Activated effector memory CD4-positive, alpha-beta T cell treated with Interleukin-2 at 50 U/mL for 16 hours (primary cell): ENCODE data around the gene ARHGEF17.
"Not testable (repeated sequence)": the region's sequence is repeated elsewhere in the genome, so short reads cannot be mapped to it uniquely, and the experiment has no call there.

Experiments
- DNase-seq: peaks from one replicate; pipeline ENCODE4 v3.0.0-alpha.2; 2020

Gene ARHGEF17

DNA sequence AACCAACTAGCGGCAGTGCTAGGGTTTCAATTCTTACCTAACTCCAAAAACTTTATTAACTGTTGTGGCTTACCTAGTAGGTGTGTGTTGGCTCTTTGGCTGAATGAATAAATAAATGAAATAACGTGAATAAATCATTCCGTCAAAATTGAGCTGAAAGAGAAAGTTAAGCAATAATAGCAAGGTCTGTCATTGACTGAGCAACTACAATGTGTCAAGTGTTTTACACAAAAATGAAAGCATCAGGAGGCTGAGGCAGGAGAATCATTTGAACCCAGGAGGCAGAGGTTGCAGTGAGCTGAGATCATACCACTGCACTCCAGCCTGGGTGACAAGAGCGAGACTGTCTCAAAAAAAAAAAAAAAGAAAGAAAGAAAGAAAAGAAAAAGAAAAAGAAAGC, 33.9 kb upstream of the ARHGEF17 start:
- not testable (repeated sequence) for DNase-seq

DNA sequence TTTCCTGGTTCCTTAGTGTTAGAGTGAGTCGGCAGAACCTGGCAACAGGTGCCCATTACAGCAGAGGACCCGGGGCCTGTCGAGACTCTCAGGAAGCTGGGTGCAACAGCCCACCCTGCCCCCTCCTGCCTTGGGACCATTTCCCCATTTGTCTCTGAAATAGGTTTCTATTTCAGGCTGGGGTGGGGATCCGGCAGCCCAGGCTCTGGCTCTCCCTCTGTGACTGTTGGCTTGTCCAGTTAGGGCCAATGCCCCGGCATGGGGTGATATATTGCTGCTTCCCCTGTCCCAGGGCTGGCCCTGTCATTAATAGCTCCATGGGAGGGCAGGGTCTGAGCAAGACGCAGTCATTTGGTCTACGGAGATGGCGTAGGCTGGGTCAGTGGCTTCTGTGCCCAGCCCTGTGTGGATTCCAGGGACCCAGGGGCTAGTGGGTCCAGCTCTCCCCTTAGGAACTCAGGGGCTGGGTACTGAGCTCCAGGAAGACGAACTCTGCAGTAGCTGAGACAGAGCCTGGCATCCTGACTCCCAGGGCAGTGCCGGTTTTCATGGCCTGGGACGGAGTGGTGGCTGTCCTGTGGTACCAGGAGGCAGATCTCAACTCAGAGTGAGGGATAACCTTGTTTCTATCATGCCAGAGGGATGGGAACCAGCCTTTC, 33.2 kb upstream of the ARHGEF17 start:
- DNase-seq, result no peak

- DNase-seq, result no peak
Observed at GRCh38 chr11:73275381-73275750, 32.7 kb upstream of the ARHGEF17 start.

GRCh38 chr11:73277467-73277866, 30.6 kb upstream of the ARHGEF17 start:
- DNase-seq, result no peak

DNA sequence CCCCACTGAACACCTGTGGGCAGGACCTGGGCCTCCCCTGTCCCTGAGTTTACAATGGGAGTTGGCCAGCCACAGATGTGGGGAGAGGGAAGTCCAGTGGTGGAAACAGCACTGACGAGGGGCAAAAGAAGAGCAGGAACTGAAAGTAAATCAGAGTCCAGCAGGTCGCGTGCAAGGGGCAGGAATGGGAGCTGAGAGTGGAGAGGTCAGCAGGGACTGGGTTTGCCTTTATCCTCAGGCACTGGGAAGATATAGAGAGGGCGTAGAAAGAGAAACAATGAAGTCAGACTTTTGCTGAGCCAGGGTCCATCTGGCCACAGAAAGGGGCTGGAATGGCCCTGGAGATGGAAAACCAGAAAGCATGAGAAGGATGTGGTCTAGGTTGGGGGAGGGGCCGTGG, 27.4 kb upstream of the ARHGEF17 start:
- no peak for DNase-seq

- no peak for DNase-seq
Observed at GRCh38 chr11:73281201-73281741, 26.8 kb upstream of the ARHGEF17 start.

DNA sequence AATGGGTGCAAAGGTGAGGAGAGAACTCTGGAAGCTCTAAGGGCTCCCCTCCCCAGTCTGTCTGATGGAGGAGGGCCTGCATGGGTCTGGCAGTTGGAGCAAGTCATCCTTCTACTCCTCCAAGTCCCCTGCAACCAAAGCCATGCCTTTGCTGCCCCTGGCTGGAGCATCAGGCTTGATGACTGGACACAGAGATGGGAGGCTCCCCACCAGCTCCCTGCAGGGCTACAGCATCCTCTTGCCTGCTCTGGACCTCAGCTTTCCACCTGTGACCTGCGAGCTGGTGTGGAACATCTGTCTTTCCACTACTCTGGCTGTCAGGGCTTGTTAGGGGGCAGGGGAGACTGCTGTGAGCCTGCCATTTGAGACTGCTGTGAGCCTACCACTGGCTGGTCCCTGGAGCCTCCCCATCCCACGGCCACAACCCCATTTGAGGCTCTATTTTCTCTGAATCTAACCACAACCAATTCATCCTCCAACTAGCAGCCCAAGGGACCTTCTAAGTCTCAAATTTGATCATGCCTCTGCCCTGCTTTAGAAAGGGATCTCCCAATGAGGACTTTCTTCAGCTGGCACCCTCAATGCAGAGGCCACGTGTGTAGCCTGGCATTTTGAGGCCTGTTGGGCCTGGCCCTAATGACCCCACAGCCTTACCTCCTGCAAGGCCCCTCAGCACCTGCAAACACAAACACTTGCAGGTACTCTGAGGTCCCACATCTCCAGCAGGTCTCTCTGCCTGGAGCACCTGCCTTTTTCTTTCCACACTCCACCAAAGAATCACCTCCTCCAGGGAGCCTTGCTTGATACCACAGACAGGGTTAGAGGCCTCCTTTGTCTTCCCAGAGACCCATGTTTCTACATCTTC, 26.0 kb upstream of the ARHGEF17 start:
- DNase-seq, result no peak

- no peak for DNase-seq
Observed at GRCh38 chr11:73283276-73284000, 24.6 kb upstream of the ARHGEF17 start.

DNA sequence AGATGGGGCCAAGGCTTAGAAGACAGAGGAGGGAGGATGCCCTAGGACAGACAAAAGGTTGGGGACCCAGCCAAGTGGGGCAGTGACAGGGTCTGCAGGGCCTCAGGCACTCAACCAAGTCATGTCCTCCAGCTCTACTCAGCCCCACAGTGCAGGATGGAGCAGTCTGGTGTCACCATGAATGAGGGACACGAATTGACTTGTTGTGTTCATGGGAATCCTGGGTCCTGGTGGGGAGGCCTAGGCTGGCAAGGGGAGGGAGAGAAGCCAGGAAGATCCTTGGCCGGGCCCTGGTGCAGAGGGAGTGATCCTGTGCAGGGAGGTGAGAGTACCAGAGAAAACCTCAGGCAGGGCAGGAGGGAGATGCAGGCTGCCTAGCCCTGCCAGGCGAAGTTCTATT, 24.0 kb upstream of the ARHGEF17 start:
- DNase-seq, result no peak

DNA sequence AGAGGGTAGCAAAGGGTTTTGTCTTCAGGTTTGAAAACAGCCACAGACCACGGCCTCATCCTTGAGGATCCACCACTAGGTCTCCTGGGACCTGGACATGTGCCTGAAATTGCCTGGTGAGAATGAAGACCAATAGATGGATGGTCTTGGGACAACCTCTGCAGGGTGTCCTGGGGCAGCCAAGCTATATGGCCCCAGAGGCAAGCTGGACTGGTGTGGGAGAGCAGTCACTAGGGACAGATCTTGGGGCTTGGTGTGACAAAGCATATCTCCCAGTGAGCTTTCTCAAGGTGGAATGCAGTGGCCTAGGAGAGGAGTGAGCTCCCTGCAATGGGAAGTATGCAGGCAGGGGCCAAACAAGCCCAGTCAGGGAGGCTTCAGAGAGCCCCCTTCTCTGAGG, 22.4 kb upstream of the ARHGEF17 start:
- no peak for DNase-seq

- no peak for DNase-seq
Observed at GRCh38 chr11:73286240-73286810, 21.8 kb upstream of the ARHGEF17 start.

DNA sequence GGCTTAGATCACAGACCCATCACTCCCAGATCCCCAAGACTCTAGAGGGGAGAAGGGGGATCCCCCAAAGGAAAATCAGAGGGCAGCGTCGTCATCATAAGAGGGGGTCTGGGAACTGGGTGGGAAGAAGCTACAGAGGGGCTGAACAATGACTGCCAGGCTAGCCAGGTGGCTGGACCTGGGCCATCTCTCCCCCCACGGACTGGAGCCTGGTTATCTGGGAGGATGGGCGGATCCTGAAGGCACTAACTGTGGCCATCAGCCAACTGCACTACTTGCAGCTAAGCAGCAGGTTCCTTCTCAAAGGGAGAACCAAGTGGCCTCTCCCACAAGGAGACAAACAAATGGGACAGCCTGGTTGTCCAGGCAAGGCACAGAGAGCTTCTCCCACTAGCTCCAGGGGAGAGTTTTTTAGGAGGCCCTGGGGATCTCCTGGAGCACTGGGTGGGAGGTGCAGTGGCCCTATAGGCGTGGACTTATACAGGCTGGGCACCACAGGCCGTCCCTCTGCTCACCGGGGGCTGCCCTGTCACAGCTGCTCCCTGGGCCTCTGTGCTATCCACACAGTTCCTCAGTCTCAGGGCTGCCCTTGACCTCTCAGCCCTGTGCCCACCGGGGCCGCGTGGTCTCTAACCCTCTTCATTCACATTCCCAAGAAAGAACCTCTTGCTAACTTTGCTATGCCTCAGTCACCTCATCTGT, 20.5 kb upstream of the ARHGEF17 start:
- no peak for DNase-seq

GRCh38 chr11:73288192-73288872, 19.7 kb upstream of the ARHGEF17 start:
- no peak for DNase-seq

- peak; percentile 15 for DNase-seq
Observed at GRCh38 chr11:73288873-73289707, 19.0 kb upstream of the ARHGEF17 start.

- DNase-seq, result no peak
Observed at GRCh38 chr11:73290536-73290935, 17.5 kb upstream of the ARHGEF17 start.

DNA sequence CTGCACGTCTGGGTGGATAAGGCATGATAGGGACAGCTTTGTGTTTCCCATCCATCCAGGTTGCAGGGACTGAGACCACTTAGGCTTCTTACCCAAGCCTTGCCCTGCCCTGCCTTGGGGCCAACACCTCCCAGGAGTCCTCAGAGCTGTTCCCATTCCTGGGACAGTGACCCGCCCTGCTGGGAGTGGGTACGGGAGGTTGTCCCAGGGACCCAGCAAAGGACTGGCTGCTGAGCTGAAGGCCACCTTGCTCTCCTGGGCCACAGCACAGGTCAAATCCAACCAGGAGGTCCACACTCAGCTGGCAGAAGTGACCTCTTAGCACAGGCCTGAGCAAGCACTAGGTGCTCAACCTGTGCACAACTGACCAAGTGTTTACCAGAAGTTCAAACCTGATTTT, 16.9 kb upstream of the ARHGEF17 start:
- no peak for DNase-seq

DNA sequence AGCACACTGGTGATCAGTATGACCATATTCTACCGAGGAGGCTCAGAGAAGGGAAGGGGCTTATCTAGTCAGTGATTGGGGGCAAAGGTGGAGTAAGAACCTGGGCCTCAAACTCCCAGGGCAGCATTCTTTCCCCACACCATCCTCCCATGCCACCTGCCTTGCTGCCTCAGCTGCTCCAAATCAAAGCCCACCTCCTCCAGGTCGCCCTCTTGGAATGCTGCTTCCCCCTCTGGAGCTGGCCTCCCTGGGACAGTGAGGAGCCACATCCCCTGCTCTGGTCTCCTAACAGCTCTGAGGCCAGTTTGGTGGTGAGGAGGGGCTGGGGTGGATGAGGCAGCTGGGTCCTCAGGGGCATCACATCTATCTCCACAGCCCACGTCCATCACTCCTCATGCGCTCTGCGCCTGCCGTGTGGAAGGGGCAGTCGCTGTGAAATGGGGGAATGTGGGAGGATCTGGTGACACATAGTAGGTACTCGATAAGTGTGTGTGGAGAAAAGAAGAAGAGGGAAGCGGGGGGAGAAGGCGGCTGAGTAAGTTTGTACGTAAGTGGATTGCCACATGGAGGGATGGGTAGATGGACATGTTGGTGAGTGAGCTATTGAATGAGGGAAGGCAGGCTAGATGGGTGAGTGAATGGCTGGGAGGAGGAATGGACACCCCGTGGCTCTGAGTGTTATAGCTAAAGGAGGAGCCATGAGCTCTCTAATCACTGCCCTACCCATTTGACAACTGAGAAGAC, 16.1 kb upstream of the ARHGEF17 start:
- DNase-seq, result no peak

- no peak for DNase-seq
Observed at GRCh38 chr11:73292525-73292894, 15.6 kb upstream of the ARHGEF17 start.

DNA sequence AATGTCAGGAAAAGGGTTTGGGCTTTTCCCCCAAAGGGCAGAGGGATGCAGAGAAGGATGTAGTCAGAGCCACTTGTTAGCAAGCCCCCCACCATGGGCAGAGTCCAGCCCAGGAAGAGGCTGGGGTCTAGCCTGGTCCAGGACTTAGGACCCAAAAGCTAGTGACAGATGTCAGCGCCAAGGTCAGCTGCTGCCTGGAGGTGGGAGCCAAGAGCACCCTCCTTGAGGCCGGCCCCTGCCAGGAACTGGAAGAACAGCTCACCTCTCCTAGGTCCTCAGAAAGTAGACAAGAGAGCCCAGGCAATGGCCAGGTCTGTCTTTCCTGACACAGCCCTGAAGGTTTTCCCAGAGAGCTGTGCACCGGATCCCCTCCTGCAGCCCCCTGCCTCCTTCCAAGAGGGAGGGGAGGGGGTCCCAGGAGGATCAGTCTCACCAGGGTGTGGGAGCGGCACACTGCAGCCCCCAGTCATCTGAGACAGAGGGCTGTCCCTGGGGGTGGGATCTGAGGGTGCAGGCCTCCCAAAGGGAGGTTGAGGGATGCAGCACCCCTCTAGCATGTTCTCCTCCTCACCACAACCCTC, 14.6 kb upstream of the ARHGEF17 start:
- DNase-seq, result no peak

GRCh38 chr11:73294604-73295003, 13.5 kb upstream of the ARHGEF17 start:
- no peak for DNase-seq
